Mammary epithelial cell (primary cell): ENCODE measurements around the gene EXT2.

Source experiments
- EZH2 ChIP-seq: IDR thresholded peaks from 2 replicates; pipeline ENCODE4 v1.6.1; 2012; ENCODE audit warnings: low read length, inconsistent platforms, borderline replicate concordance
- TF ChIP-seq, protein P1 (sequence below), 2 donors: IDR thresholded peaks in 1 of 2; conservative IDR thresholded peaks in 1 of 2; 2 replicates each; pipeline ENCODE4 v1.5.1; 2011 to 2012; ENCODE audit warnings: inconsistent platforms in 2 of 2, low read length in 2 of 2, mild to moderate bottlenecking in 2 of 2, control low read depth in 1 of 2, low read depth in 1 of 2; ENCODE audit not compliant: insufficient read depth in 1 of 2; ENCODE audit errors: extremely low read depth in 1 of 2

DNA sequence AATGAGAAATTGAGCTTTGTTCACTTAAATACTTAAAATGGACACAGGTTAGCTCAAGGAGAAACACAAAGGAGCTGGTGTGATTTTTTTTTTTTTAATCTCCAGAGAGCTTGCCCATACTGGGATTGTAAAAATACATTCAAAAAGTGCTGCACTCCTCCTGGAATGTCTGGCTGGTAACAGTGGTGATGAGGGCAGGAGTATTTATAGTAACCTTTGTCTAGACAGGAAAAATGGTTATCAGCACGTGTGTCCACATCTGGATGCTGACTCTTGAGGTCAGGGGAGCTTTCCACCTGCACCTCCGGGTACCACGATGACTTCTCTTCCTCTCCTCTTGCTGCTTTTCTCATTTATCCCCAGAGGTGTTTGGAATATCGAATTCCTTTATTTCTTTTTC lies 30.1 kb downstream of the EXT2 start:
- TF ChIP-seq, protein P1, sequence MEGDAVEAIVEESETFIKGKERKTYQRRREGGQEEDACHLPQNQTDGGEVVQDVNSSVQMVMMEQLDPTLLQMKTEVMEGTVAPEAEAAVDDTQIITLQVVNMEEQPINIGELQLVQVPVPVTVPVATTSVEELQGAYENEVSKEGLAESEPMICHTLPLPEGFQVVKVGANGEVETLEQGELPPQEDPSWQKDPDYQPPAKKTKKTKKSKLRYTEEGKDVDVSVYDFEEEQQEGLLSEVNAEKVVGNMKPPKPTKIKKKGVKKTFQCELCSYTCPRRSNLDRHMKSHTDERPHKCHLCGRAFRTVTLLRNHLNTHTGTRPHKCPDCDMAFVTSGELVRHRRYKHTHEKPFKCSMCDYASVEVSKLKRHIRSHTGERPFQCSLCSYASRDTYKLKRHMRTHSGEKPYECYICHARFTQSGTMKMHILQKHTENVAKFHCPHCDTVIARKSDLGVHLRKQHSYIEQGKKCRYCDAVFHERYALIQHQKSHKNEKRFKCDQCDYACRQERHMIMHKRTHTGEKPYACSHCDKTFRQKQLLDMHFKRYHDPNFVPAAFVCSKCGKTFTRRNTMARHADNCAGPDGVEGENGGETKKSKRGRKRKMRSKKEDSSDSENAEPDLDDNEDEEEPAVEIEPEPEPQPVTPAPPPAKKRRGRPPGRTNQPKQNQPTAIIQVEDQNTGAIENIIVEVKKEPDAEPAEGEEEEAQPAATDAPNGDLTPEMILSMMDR (conservative IDR thresholded peaks at IDR 0.05 in 1 of 2, IDR thresholded peaks at IDR 0.05 in 1 of 2; ENCODE audit: extremely low read depth in 1 of 2, insufficient read depth in 1 of 2, low read depth in 1 of 2, low read length in 2 of 2), result no peak
- TF ChIP-seq EZH2, result no peak
